Measurements from ENCODE around the gene C13orf46.

DNA sequence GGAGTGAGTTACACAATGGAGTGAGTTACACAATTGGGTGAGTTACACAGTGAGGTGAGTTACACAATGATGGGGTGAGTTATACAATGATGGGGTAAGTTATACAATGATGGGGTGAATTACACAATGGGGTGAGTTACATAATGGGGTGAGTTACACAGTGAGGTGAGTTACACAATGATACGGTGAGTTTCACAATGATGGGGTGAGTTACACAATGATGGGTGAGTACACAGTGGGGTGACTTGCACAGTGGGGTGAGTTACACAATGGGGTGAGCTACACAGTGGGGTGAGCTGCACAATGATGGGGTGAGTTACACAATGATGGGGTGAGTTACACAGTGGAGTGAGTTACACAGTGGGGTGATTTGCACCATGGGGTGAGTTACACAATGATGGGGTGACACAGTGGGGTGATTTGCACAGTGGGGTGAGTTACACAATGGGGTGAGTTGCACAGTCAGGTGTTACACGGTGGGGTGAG is 57.5 kb downstream of the C13orf46 start:
- TF ChIP-seq, protein P1, sequence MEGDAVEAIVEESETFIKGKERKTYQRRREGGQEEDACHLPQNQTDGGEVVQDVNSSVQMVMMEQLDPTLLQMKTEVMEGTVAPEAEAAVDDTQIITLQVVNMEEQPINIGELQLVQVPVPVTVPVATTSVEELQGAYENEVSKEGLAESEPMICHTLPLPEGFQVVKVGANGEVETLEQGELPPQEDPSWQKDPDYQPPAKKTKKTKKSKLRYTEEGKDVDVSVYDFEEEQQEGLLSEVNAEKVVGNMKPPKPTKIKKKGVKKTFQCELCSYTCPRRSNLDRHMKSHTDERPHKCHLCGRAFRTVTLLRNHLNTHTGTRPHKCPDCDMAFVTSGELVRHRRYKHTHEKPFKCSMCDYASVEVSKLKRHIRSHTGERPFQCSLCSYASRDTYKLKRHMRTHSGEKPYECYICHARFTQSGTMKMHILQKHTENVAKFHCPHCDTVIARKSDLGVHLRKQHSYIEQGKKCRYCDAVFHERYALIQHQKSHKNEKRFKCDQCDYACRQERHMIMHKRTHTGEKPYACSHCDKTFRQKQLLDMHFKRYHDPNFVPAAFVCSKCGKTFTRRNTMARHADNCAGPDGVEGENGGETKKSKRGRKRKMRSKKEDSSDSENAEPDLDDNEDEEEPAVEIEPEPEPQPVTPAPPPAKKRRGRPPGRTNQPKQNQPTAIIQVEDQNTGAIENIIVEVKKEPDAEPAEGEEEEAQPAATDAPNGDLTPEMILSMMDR (IDR thresholded peaks at IDR 0.05), result no peak
- TF ChIP-seq EZH2 (IDR thresholded peaks at IDR 0.05; ENCODE audit: borderline replicate concordance, insufficient read depth, low read depth, low read length, poor library complexity, severe bottlenecking), result no peak

Measured in B cell (primary cell).